ENCODE results near the gene HAUS6.
"Not testable (repeated sequence)": the region's sequence is repeated elsewhere in the genome, so short reads cannot be mapped to it uniquely, and the experiment has no call there.

Gene HAUS6

GRCh38 chr9:19030899-19031298, 71.8 kb downstream of the HAUS6 start:
- no peak for FAIRE-seq

DNA sequence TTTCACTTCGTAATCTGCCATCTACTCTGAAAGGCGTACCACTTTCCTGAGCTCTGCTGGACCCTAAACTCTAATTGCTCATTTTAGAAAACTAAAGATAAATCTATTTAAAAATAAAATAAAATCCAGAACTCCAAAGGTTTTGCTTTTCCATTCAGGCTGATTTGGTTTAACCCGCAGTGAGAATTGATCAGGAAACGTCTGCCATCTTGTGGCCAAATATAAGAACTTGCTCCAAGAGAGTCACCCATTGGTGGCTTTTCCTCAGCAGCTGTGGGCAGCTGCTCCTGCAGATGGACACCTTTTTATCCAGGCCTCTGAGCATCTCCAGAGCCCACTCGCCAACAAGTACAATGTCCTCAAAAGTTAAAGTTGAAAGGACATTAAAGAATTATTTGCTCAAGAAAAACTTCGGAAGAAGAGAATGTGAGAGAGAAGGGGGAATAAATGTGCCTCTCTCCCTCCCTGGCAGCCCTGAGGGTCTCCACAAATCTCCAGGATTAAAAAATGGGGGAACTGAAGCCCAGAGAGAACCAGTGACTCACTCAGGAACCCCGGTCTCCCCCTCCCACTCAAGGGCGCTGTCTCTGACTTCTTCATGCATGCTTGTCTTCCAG, 73.8 kb downstream of the HAUS6 start:
- FAIRE-seq, result peak; percentile 91

- no peak for FAIRE-seq
These were observed 74.9 kb downstream of the HAUS6 start for GRCh38 chr9:19027825-19028224.

GRCh38 chr9:19026375-19026774, 76.3 kb downstream of the HAUS6 start:
- no peak for FAIRE-seq

- no peak for FAIRE-seq
These were observed 79.6 kb downstream of the HAUS6 start for GRCh38 chr9:19023078-19023477.

DNA sequence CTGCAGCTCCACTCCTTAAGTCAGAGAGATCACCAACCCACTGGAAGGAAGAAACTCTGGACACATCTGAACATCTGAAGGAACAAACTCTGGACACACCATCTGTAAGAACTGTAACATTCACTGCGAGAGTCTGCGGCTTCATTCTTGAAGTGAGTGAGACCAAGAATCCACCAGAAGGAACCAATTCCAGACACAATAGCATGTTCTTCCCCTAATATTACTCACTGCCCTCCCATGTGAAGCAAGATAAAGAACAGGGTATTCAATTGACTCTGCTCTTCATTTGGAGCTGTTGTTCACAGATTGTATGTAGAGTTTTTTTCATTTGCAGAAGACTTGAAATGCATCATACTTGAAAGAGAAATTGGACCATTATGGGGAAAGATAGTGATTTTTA, 80.5 kb downstream of the HAUS6 start:
- FAIRE-seq, result no peak

DNA sequence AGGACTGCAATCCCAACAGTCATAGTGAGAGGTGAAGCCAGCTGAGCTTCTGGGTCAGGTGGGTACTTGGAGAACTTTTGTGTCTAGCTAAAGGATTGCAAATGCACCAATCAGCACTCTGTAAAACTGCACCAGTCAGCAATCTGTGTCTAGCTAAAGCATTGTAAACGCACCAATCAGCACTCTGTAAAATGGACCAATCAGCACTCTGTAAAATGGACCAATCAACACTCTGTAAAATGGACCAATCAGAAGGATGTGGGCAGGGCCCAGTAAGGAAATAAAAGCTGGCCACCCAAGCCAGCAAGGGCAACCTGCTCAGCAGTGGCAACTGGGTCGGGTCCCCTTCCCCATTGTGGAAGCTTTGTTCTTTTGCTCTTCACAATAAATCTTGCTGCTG, 81.1 kb downstream of the HAUS6 start:
- not testable (repeated sequence) for FAIRE-seq

- no peak for FAIRE-seq
These were observed 81.7 kb downstream of the HAUS6 start for GRCh38 chr9:19020886-19021455.

DNA sequence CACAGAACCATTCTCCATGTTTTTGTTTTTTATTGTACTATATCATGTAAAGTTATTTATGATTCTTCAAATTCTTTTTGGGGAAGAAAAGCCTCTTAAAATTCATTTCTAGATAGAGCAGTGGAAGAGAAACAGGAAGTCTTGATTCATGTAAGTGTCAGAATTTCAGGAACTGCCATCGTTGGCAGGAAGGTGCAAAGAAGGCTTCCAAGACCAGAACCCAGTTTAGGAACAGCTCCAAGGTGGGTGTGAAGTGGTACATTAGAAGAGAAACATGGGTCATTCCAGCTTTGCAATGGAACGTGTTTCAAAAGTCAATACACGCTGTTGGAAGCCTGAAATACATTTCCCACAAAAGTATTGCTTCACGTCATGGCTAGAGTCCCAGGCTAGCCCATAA, 84.5 kb downstream of the HAUS6 start:
- FAIRE-seq, result no peak

GRCh38 chr9:19009391-19009965, 93.2 kb downstream of the HAUS6 start:
- no peak for FAIRE-seq

All from G401.6 (cell line).